SJCRH30 (cell line): ENCODE measurements around the gene NELFA. TPM values are rescaled to one million over a fixed set of nuclear protein-coding genes. Genes with fewer than 3 reads are reported as not detected.

Source experiments
- DNase-seq, 2 experiments: peaks; one replicate each; pipeline ENCODE4 v3.0.0-alpha.2; 2015 to 2020
- H3K27ac ChIP-seq: fragments of 250-450 bp; sonication (Bioruptor Pico); 2 replicates; pipeline ENCODE4 v1.5.1; 2020; ENCODE audit warnings: mild to moderate bottlenecking, moderate library complexity
- H3K27me3 ChIP-seq: fragments of 250-450 bp; sonication (Bioruptor Pico); 2 replicates; pipeline ENCODE4 v1.5.1; 2020; ENCODE audit warnings: mild to moderate bottlenecking, moderate library complexity
- H3K36me3 ChIP-seq: fragments of 250-450 bp; sonication (Bioruptor Pico); 2 replicates; pipeline ENCODE4 v1.5.1; 2020; ENCODE audit warnings: mild to moderate bottlenecking, moderate library complexity
- H3K4me1 ChIP-seq: fragments of 250-450 bp; sonication (Bioruptor Pico); 2 replicates; pipeline ENCODE4 v1.5.1; 2020; ENCODE audit warnings: mild to moderate bottlenecking, moderate library complexity
- H3K4me3 ChIP-seq: fragments of 250-450 bp; sonication (Bioruptor Pico); 2 replicates; pipeline ENCODE4 v1.5.1; 2020; ENCODE audit warnings: mild to moderate bottlenecking, moderate library complexity
- H3K9me3 ChIP-seq: fragments of 250-450 bp; sonication (Bioruptor Pico); replicated peaks from 2 replicates; pipeline ENCODE4 v1.5.1; 2020; ENCODE audit warnings: mild to moderate bottlenecking, moderate library complexity
- total RNA-seq: library from RNA; depleted of rRNA; stranded (reverse); fragments of >200 nt; shearing (Covaris generic); gene quantifications from 2 replicates; pipeline ENCODE4 v1.2.3, GENCODE V29; 2014

NELFA gene
- total RNA-seq, 1 experiment from 2014 or later, result 21.1 TPM

DNA sequence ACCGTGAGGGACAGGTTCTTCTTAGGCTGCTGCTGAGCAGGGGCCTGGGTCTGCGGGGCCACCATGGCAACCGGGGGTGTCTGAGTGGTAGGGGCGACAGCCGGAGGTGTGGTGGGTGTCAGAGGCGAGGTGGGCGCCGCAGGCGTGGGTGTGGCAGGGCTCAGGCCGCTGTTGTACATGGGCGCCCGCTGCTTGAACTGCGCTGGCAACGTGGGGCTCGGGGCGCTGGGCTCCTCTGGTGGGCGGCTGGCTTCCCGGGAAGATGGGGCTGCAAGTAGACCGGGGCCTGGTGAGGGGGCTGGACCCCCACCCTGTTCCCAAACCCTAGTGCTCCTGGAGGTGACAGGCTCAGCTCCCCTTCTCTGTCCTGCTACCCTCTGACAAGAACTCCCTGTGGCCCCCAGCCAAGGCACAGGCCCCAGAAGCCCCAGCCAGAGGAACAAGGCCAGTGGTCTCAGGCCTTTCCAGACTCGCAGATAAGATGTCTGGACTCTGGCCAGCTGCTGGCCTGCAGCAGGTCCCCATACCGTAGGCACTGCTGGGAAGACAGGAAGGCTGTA is 24.8 kb downstream of the NELFA start:
- Histone ChIP-seq H3K27ac (no peak overlapping the region), H3K4me1 (no peaks in the 10 kb centered on the region), H3K4me3 (no peak overlapping the region), H3K9me3 (no peaks in the 10 kb centered on the region), H3K27me3 (no peaks in the 10 kb centered on the region), H3K36me3 (peaks cover 76% of the 10 kb centered on the region)
- no peak for DNase-seq

DNA sequence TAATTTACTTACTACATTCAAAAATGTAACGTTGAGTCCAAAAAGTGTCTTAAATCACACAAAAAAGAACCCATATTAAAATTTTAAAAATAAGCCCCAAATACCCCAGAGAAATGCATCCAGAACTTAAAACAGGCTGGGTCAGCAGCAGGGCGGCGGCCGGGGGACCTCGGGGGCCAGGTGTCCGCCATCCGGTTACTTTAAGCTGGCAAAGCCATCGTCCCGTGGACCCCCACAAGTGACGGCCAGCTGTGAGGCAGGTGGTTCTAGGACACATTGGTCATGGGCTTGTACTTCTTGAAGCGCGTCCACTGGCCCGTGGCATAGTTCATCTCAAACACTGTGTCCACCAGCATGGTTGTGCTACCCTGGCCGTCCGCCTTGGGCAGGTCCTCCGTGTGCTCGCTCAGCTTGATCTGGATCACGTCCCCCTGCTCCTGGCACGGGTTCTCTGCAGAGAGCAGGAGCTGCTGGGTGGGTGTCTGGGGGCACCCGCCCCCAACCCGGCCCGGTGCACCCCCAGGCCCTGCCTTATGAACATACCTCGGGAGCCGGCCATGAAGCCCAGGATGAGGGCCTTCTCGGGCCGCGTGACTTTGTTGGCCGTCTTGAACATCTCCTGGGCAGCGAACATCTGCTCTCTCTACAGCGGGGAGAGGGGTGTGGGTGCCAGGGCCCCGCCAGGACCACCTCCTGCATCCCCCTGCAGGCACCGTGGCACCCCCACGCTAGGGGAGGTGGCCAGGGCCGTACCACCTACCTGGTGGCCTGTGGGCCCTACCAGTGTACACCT is 25.5 kb downstream of the NELFA start:
- no peak overlapping the region for H3K27ac ChIP-seq
- DNase-seq, result no peak
- H3K4me3 ChIP-seq, result no peak overlapping the region
- no peaks in the 10 kb centered on the region for H3K4me1 ChIP-seq
- no peaks in the 10 kb centered on the region for H3K9me3 ChIP-seq
- peaks cover 81% of the 10 kb centered on the region for H3K36me3 ChIP-seq
- no peaks in the 10 kb centered on the region for H3K27me3 ChIP-seq

DNA sequence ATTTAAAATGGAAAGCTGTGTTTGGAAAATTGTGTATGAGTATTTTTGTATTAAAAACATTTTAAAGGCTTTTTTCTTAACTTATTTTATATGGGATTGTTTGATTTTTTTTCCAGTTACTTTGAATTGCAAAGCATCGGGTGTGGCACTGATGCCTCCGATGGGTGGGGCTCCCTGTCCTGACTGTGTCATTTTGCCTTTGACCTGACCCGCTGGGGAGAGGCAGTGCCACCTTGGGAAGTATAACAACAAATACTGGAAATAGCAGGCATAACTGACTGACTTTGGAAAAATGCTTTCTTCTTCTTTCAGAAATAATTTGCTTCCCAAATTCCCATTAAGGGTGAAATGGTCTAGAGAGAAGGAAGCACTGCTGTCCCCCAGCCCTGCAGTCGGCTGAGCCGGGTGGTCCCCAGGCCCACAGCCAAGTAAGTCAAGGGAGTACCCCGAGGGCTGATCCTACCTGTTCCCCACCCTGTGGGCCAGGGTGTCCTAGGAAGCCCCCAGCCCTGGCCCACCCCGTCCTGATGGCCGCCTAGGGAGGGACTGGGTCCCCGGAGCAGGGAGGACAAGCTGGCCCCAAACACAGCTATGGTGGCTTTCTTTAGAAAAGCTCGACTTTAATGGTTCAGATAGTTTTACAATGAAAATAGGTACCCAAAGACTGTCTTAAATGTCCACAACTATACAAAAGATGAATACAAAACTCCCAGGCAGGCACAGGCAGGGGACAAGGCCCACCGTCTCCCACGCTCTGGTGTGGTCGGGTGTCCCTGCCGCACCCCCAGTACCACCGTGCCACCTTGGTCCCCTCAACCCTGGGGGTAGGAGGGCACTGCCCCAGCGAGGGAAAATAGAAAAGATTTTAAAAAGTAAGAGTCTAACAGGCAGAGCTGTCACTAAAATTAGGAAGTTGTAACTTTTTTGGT is 26.4 kb downstream of the NELFA start:
- Histone ChIP-seq H3K9me3 (no peaks in the 10 kb centered on the region), H3K36me3 (peaks cover 90% of the 10 kb centered on the region), H3K27ac (no peak overlapping the region), H3K4me3 (no peak overlapping the region), H3K27me3 (no peaks in the 10 kb centered on the region), H3K4me1 (no peaks in the 10 kb centered on the region)
- no peak for DNase-seq

DNA sequence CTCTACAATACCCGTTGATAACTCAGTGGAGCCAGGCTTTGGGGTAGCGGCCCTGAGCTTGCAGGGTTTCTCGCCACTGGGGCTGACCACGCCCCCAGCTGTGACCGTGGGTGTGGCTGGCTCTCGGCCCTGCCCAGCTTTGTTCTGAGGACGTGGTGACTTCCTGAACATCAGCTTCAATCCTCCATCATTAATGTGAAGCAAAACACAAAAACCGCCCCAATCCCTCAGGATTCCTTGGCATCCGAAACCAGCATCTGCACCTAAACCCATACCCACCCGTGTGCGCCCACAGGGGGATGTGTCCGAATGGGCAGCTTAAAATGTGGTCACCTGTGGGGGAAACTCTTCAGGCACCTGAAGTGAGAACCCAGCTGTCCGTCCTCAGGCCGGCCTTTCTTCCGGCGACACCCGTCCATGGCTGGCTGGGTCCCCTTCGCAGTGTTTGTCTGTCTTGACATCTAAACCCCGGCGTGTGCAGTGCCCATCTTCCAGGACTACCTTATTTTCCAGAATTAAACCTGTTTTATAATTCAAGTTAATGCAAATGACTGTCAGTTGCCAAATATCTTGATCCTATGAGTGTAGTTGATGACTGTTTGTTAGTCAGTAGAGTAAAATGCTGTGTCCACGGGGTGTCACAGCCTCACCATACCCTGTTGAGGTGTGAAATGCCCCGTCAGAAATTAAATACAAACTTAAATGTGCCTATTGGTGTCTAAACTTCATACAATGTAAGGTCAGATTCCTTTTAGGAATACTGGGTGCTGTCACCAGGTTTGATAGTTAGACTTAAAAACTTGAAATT is 27.3 kb downstream of the NELFA start:
- Histone ChIP-seq H3K27me3 (no peaks in the 10 kb centered on the region), H3K9me3 (no peaks in the 10 kb centered on the region), H3K27ac (no peak overlapping the region), H3K4me1 (no peaks in the 10 kb centered on the region), H3K4me3 (no peak overlapping the region), H3K36me3 (peaks cover 93% of the 10 kb centered on the region)
- peak; percentile 35 to 41 for DNase-seq

DNA sequence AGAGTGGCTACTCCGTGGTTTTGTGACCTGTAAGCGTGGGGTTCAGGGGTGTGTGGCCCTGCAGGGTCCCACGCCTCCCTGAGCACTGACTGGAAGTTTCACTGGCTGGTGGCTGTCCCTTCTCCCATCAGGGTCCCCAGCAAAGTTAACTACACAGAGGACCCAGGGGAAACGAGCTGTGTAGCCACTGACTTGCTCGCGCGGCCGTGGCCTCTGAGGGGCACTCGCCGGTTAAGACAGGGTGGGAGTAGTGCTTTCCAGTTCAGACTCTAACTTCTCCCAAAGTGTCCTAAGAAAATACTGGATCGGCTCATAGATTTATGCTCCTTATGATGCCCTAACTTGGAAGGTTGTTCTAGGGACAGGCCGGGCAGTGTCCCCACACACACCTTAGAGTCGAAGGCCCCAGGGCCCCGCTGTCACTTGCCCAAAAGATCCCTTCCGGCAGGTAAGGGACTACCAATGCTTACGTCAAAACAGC is 28.2 kb downstream of the NELFA start:
- DNase-seq, result no peak
- Histone ChIP-seq H3K4me1 (no peaks in the 10 kb centered on the region), H3K4me3 (no peak overlapping the region), H3K27ac (no peak overlapping the region), H3K9me3 (no peaks in the 10 kb centered on the region), H3K36me3 (peaks cover 93% of the 10 kb centered on the region), H3K27me3 (no peaks in the 10 kb centered on the region)

DNA sequence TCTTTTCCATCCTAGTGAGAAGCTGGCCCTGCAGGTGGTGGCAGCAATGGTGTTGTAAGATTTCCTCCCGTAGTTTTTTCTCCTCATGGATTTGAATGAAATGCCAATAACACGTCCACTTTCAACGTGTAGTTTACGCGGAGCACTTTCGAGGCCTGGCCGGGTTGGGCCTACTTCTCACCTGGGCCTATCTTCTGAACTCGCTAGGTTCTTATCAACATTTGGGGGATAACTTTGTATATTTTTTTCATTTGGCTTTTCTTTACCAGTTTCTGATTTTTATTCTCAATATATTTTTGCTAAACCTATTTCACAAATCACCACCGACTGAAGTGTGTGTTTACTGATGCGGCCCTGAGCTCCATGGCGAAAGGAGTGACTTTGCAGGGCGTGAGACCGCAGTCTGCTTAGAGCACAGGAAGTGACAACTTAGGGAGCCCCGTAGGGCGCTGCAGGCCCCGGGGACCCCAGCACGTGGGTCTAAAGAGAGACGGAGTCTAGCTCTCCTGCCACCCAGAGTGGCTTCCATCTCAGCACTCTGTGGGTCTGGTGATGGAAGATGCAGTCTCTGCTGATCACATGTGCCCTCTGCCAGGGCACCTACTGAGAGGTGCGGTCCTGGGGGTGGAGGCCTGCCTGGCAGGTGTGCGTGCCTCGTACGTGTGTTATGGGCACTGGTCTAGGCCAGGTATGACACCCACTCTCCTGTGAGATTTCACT is 29.1 kb downstream of the NELFA start:
- H3K36me3 ChIP-seq, result peaks cover 93% of the 10 kb centered on the region
- no peak for DNase-seq

DNA sequence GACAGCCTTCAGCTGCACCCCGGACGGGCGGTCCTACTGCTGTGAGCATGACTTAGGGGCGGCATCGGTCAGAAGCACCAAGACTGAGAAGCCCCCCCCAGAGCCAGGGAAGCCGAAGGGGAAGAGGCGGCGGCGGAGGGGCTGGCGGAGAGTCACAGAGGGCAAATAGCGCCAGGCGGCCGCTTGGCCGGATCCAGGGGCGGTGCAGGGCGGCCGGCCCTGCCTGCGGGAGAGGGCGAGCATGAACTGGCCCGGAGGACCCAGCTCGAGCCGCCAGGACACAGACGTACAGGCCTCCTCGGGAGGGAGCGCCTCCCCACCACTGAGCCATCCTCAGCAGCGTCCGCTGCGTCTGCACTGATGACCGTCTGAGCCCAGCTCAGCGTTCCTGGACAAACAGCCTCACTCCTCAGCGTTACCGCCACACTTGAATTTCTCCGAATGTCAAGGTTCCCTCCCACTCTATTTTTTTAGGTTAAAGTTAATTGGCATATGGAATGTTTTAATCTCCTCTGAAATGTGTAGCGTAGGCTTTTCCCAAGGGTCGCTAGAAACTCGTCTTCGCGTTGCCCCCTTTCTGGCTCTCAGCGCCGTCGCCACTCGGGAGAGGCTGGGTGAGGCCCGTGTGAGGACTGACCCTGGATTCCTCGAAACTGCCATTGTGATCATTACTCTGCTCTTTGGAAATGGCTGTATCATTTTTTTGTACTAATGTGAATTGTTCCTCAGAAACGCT is 29.9 kb downstream of the NELFA start:
- Histone ChIP-seq H3K9me3 (no peaks in the 10 kb centered on the region), H3K27ac (no peak overlapping the region), H3K4me3 (no peak overlapping the region), H3K36me3 (peaks cover 89% of the 10 kb centered on the region), H3K4me1 (no peaks in the 10 kb centered on the region), H3K27me3 (no peaks in the 10 kb centered on the region)
- DNase-seq, result no peak

More for the DNA sequence above, 29.1 kb downstream of the NELFA start:
- H3K9me3 ChIP-seq, result no peaks in the 10 kb centered on the region
- H3K27me3 ChIP-seq, result no peaks in the 10 kb centered on the region
- no peaks in the 10 kb centered on the region for H3K4me1 ChIP-seq
- H3K4me3 ChIP-seq, result no peak overlapping the region
- no peak overlapping the region for H3K27ac ChIP-seq

DNA sequence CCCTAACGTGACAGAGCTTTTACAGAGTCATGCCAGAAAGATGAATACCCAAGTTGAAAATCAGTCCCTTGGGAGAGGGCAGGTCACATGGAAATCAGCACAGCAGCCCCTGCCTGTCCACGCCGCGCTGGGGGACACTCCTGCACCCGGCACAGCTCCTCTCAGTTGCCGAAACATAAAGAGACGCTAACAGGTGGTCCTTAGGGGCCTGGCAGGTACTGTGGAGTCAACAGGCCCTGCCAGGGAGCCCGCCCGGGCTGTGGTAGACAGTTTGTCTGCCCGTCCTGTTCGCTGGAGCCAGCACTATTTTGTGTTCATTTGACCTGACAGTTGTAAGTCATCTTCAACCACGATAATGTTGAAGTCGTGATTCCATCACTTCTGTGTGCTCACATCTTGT is 30.5 kb downstream of the NELFA start:
- H3K36me3 ChIP-seq, result peaks cover 89% of the 10 kb centered on the region
- no peaks in the 10 kb centered on the region for H3K9me3 ChIP-seq
- no peak overlapping the region for H3K4me3 ChIP-seq
- no peaks in the 10 kb centered on the region for H3K4me1 ChIP-seq
- H3K27ac ChIP-seq, result no peak overlapping the region
- DNase-seq, result no peak
- H3K27me3 ChIP-seq, result no peaks in the 10 kb centered on the region

DNA sequence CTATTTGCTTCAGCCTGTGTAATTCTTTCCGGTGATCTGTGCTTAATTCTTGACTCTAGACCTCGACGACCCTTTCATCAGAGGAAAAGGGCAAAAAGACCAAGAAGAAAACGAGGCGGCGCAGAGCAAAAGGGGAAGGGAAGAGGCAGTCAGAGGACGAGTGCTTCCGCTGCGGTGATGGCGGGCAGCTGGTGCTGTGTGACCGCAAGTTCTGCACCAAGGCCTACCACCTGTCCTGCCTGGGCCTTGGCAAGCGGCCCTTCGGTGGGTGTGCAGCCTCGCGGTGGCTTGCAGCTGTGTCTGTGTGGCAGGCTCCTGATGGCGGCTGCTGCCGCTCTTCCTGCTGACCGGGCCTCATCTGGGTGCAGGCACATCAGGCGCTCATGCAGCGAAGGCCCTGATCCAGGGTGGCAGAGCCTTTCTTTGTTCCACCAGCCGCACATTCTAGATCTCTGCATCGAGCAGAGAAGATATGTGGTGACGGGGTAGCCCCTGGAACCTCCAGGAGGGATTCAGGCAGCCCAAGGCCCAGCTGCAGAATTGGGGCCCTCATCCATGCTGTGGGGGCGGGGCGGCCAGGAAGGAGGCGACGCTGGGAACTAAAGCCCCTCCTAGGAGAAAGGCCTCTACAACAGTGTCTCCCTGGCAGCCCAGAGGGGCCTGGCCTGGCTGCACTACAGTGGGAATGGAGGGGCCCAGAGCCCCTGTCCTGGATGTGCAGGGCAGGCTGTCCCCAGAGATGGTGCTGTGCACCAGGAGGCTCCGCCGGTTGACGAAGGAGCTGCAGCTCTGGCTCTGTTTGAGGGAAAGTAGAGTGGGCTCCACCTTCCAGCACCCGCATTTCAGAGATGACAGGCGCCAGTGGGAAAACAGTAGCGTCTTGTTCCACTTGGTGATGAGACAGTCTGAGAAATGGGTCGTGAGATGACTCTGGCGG is 32.1 kb downstream of the NELFA start:
- peak in 1 of 2 experiments; percentile 42 for DNase-seq
- no peaks in the 10 kb centered on the region for H3K27me3 ChIP-seq

DNA sequence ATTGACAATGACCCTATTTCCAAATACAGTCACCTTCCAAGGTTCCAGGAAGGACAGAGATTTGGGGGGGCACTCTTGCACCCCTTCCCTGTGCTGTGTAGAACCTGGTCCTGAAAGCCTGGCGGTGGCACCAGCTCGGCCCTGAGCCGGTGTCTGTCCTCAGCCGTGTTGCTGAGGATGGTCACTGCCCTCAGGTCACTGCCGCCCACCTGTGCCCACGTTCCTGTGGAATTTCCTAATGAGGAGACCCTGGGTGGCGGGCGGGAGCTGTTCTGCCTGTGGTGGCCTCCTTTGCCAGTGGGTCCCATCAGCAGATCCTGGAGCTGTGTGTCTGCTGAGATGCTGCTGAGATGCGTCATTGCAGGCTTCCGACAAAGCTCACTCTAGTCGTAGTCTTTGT is 32.9 kb downstream of the NELFA start:
- H3K27me3 ChIP-seq, result no peaks in the 10 kb centered on the region
- no peaks in the 10 kb centered on the region for H3K9me3 ChIP-seq
- peaks cover 84% of the 10 kb centered on the region for H3K36me3 ChIP-seq
- DNase-seq, result no peak
- H3K4me3 ChIP-seq, result no peak overlapping the region
- H3K27ac ChIP-seq, result no peak overlapping the region
- H3K4me1 ChIP-seq, result no peaks in the 10 kb centered on the region

More for the DNA sequence above, 32.1 kb downstream of the NELFA start:
- H3K27ac ChIP-seq, result no peak overlapping the region
- H3K36me3 ChIP-seq, result peaks cover 86% of the 10 kb centered on the region
- no peaks in the 10 kb centered on the region for H3K9me3 ChIP-seq
- no peak overlapping the region for H3K4me3 ChIP-seq
- H3K4me1 ChIP-seq, result no peaks in the 10 kb centered on the region

DNA sequence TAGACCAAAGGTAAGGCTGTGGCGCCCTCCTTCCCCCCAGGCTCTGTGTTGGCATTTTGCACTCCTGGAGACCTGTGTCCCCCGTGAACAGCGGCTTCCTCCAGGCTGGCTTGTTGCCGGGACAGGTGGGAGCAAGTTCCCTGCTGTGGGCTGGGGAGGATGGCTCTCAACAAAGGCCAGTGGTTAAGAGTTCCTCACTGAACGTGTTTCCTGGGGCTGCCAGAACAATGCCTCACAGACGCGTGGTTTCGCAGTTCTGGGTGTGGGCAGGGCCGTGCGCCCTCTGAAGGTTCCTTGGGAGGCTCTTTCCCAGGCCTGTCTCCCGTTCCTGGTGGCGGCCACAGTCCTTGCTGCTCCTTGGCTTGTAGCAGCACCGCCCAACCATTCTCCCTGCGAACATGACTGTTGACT is 33.4 kb downstream of the NELFA start:
- Histone ChIP-seq H3K27me3 (no peaks in the 10 kb centered on the region), H3K4me1 (no peaks in the 10 kb centered on the region), H3K4me3 (no peak overlapping the region), H3K27ac (no peak overlapping the region), H3K36me3 (peaks cover 85% of the 10 kb centered on the region), H3K9me3 (no peaks in the 10 kb centered on the region)
- DNase-seq, result no peak

DNA sequence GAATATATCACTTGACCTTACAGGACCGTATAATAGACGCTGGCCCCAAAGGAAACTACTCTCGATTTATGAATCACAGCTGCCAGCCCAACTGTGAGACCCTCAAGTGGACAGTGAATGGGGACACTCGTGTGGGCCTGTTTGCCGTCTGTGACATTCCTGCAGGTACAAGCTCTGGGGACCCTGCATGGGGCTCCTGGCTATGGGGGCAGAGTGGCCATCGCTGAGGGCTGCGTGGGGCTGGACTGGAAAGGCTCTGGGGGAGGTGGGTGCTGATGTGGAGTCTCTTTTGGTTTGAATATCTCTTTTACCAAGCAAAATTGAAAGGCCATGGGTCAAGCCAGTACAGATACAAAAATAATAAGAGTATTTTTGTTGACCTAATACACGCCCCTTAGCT is 33.9 kb downstream of the NELFA start:
- no peak for DNase-seq
- Histone ChIP-seq H3K4me1 (no peaks in the 10 kb centered on the region), H3K27me3 (no peaks in the 10 kb centered on the region), H3K27ac (no peak overlapping the region), H3K36me3 (peaks cover 79% of the 10 kb centered on the region), H3K4me3 (no peak overlapping the region), H3K9me3 (no peaks in the 10 kb centered on the region)
